GM12865 (cell line): Measurements from ENCODE around the gene WBP2NL.

Experiments used
- DNase-seq: peaks from one replicate; pipeline ENCODE4 v3.0.0; 2010; ENCODE audit warnings: low read depth
- H3K4me3 ChIP-seq: 2 replicates; pipeline ENCODE4 v1.5.1; 2011; ENCODE audit warnings: mild to moderate bottlenecking, low read depth, low read length, control low read depth
- TF ChIP-seq, protein P1 (sequence below): IDR thresholded peaks from 2 replicates; pipeline ENCODE4 v1.5.1; 2011; ENCODE audit warnings: low read length, control low read depth, low read depth, inconsistent platforms; ENCODE audit not compliant: insufficient read depth; ENCODE audit errors: missing control alignments

Gene WBP2NL

DNA sequence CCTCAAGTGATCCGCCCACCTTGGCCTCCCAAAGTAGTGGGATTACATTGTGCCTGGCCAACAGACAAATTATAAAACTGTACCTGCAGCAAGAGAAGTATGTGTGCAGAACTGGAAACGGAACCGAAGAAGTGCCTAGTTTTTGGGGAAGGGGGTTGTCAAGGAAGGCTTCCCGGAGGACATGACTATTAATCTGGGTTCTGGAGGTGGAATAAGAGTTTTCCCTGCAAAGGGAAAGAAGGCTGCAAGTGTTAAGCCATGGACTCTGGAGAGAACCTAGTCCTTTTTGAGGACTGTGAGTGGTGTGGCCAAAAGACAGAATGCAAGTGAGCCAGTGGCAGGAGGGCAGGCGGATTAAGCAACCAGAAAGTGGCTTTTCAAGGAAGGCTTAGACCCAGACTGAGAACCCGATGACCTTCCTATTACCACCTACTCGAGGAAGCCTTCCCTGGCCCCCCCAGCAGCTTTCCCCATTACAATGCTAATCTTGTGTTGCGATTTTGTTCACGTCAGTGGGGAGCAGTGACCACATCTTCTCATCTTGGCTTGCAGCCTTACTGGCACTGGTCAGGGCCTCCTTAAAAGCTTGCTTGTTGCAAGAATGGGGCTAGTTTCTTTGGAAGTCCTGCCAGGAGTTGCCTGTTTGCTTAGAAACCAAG lies 35.0 kb upstream of the WBP2NL start:
- TF ChIP-seq, protein P1, sequence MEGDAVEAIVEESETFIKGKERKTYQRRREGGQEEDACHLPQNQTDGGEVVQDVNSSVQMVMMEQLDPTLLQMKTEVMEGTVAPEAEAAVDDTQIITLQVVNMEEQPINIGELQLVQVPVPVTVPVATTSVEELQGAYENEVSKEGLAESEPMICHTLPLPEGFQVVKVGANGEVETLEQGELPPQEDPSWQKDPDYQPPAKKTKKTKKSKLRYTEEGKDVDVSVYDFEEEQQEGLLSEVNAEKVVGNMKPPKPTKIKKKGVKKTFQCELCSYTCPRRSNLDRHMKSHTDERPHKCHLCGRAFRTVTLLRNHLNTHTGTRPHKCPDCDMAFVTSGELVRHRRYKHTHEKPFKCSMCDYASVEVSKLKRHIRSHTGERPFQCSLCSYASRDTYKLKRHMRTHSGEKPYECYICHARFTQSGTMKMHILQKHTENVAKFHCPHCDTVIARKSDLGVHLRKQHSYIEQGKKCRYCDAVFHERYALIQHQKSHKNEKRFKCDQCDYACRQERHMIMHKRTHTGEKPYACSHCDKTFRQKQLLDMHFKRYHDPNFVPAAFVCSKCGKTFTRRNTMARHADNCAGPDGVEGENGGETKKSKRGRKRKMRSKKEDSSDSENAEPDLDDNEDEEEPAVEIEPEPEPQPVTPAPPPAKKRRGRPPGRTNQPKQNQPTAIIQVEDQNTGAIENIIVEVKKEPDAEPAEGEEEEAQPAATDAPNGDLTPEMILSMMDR, result no peak
- H3K4me3 ChIP-seq, result no peak overlapping the region
- DNase-seq, result no peak

DNA sequence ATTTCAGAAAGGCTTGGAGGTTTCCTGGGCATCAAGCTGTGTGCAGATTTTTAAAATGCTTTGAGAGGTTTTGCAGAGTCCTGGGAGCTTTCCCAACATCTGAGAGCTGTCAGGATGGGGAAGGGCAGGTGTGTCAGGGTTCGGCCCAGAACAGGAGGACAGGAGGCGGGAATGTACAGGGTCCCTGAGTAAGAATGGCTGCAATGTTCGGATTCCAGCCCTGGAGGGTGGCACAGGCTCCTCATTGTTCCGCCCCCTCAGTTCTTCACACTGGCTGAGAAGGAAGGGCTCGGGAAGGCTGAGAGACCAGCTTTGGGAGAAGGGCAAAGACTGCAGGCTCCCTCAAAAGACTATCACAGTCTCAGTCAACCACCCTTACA lies 34.5 kb upstream of the WBP2NL start:
- DNase-seq, result no peak
- TF ChIP-seq, protein P1, result no peak
- H3K4me3 ChIP-seq, result no peak overlapping the region

DNA sequence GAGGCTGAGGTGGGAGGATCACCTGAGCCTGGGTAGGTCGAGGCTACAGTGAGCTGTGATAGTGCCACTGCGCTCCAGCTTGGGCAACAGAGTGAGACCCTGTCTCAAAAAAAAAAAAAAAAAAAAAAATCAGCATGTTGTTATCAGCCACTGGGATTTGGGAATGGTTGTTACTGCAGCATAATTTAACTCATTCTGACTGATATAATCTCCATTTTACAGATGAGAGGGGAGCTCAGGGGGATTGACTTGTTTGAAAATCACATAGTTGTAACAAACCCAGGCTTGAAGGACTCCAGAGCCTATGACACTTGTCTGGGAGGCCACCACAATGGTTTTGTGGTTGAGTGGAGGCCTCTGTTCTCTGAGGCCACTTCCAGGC lies 32.4 kb upstream of the WBP2NL start:
- H3K4me3 ChIP-seq, result no peak overlapping the region
- DNase-seq, result no peak
- TF ChIP-seq, protein P1, result no peak

DNA sequence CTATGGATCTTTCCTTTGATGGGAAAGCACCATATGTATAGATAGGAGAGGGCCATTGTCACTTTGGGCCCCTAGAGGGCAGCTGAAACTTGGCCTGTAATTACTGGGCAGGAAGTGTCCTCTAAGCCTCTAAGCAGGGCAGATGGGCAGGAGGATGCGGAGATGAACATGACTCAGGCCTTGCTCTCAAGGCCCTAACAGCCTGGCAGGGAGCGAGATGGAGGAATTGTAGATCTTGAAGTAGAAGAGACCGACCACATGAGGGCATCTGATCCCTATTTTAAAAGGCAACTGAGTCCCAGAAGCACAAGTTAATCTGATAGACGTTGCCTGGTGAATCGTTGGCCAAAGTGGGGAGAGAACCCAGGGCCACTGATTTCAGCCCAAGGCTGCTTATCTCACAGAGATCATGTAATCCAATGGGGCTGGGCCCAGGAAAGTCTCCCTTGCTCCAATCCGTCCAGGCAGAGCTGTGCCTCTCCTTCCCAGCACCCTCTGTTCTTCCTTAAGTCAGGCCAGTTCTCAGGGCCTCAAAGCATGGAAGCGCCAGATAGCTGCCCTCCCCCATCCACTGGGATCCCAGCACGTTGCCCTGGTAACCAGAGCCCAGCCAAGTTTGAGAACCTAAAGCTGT lies 31.9 kb upstream of the WBP2NL start:
- DNase-seq, result peak; percentile 89
- TF ChIP-seq, protein P1, result peak; percentile 51
- no peak overlapping the region for H3K4me3 ChIP-seq

DNA sequence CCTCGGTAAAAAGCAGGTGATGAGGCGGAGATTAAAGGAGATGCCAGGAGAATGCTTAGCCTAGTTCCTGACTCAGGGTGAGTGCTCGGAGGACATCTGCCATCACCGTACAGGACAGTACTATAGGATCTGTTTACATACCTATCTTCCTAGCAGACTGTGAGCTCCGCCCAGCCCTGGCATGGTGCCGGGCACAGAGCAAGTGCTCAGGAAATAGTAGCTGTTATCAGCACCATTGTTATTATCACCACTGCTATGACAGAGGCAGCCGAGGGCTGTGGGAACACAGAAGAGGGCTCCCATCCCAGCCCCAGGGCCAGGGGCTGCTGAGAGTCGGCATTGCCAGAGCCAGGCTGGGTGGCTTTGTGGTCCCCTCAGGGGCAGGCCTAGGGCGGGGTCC lies 30.0 kb upstream of the WBP2NL start:
- no peak overlapping the region for H3K4me3 ChIP-seq
- TF ChIP-seq, protein P1, result no peak
- DNase-seq, result no peak

DNA sequence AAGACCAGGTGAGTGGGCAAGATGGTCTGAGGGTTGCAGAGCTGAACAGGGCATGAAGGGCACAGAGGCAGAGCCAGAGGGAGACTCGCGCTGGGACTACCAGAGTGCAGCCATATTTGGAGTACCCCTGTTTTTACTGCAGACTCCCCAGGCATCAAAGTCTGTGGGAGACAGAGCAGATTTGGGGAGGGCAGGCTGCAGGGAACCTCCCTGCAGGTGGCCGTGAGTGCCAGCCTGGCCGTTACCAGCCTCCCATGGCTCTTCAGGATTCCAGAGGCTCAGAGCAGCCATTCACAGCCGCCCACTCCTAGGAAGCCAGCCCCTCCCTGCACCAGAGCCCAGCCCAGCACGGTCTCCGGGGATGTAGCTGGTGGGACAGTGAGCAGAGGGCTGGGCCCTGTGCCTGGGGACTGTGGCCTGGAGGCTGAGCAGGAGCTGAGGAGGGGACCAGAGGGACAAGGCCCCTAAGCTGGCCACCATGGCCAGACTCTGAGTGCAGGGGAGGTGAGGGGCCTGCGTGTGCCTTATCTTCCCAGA lies 29.4 kb upstream of the WBP2NL start, which contains the start of gene SEPTIN3:
Gene SEPTIN3 (plus strand): TSS at position 334 of the 537 bp plus-strand sequence. CDS start 2,050 bp downstream, outside the sequence.
- DNase-seq, result no peak
- no peak within 1 kb of the TSS for H3K4me3 ChIP-seq
- TF ChIP-seq, protein P1, result no peak
